GM18951 (cell line): ENCODE measurements around the gene MNAT1.
"Not testable (repeated sequence)": the region's sequence is repeated elsewhere in the genome, so short reads cannot be mapped to it uniquely, and the experiment has no call there.

Source experiments
- POLR2A ChIP-seq: IDR thresholded peaks from 4 replicates; pipeline ENCODE4 v1.6.1; 2011; ENCODE audit warnings: mild to moderate bottlenecking; ENCODE audit not compliant: insufficient read length, insufficient read depth; ENCODE audit errors: extremely low read depth
- in situ Hi-C: fragments of 300-500 bp; cut with MboI; formaldehyde crosslinking; loops from one replicate; pipeline ENCODE4 v1.12.0; 2022; ENCODE audit warnings: low sequenced_read_pairs, mixed read lengths, inconsistent platforms; ENCODE audit not compliant: unreplicated experiment

Gene MNAT1

DNA sequence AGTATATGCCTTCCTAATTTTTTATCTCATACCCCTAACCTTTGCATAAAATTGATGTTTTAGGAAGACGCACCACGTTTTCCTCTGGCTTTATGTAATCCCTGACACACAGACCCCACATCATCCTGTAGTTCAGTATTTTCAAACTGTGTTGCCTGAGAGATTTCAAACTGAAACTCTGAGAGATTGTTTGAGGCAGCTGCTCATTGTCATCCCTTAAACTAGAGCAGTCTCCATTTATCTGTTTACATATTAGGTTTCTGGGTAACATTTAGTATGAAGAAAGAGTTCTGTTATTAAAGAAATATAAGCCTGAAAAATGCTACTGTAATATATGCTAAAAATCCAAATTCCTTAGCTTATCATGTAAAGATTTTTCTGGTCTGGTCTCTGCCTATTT, 24.3 kb downstream of the MNAT1 start:
- TF ChIP-seq POLR2A, result no peak
- in situ Hi-C loops, result no loop called here

DNA sequence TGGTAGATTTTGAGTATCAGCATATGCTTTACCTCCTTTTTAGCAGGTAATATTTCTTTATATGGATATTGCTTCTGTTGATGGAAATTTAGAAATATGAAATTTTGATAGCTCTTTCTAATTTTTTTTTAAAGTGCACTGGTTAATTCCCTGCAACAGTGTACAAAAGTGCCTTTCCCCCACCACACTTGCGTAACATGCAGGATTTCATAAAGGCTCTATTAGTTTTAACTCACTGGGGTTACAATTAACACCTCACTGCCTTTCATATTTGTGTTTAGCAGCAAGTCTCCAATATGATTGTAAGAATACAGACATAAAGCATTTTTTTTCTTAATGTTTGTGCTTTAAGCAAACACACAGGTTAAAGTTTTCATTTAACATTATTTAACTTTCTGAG, 25.6 kb downstream of the MNAT1 start:
- in situ Hi-C loops, result no loop called here
- no peak for TF ChIP-seq POLR2A

DNA sequence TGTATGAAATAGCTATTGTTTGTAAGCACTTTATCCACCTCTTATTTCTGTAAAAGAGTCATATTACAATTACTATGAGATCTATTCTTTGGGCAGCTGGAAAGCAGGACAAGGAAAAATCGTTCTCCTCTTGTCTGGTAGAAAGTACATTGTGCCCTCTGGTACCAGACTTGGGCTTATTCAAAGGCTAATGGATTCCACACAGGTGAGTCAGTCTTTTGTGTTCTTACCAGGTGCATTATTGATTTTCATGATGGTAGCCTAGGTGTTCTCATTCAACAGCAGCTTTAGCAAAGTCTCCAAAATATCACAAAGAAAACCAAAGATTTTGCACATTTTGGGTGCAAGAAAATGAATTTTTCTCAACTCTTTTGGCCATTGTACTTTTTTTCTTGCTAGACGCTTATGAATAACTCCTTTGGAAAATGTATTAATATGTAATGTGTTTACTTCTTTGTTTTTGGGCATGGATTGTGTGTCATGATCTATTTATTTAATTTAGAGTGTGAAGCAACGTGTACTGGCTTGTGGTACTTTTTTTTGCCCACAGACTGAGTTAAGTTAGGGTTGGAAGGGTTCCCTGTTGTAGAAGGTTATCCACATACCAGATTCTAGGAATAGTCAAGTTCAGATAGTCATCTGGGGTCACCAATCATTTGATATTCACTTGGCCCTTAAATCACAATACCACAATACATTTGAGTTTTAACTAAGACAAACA, 26.2 kb downstream of the MNAT1 start:
- no peak for TF ChIP-seq POLR2A
- in situ Hi-C loops, result no loop called here

DNA sequence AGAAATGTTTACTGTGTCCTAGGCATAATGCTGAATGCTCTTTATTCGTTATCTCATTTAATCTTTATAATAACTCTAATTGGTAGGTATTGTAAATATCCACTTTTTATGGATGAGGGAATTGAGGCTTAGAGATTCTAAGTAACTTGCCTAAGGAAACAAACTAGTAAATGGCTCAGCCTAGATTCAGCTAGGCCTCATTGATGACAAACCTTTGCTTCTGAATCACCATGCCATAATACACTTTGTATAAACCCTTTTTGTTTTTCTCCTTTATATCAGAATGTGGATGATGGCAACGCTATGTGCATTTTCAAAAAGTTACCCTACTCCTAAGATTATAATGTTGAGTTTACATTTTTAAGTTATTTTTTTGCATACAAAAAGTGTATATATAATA, 34.0 kb downstream of the MNAT1 start:
- in situ Hi-C loops, result no loop called here
- no peak for TF ChIP-seq POLR2A

DNA sequence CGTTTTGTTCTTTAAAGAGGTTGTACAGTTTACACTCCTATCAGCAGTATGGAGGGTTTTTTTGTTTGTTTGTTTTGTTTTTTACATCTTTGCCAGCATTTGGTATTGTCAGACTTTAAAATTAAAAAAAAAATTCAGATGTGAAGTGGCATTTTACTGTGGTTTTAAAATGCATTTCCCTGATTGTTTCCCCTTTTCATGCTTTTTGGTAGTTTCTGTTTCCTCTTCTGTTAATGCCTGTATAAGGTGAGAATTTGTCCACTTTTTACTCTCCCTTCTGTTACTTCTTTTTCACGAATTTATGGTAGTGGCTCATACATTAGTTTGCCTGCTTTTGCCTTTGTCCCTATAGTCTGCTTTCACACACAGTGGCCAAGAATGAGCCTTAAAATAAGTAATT, 36.6 kb downstream of the MNAT1 start:
- in situ Hi-C loops, result no loop called here

DNA sequence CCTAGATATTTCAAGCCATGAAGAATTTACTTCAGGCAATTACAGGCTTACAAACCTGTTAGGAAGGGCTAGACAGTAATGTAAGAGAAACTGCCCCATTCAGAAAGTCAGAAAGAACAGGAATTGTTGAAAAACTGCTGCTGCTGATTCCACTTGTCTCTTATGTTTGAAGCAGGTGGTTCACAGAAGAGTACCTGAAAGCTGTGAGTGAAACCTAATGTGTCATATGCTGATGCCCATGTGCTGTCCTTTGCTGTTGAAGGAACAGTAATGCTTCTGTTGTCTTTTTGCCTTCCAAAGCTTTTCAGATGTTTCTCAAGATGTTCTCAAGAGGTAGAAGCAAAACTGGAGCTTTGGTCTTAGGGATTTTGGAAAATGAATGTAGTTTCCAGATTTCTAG, 39.0 kb downstream of the MNAT1 start:
- no peak for TF ChIP-seq POLR2A
- in situ Hi-C loops, result no loop called here

More for the DNA sequence above, 36.6 kb downstream of the MNAT1 start:
- no peak for TF ChIP-seq POLR2A

DNA sequence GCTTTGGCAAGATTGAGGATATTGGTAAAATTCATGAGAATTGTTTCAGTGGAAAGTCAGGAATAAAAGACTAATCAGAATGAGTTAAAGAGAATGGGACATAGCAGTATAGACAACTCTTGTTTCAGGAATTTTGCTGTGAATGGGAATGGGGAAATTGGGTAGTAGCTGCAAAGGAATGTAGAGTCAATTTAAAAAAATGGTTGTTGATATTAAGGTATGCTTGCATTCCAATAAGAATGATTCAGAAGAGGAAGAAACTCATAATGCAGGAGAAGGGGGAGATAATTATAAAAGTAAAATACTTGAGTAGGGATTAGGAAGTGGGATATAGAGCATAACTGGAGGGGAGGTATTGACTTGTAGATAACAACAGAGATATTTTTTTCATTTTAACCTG, 40.7 kb downstream of the MNAT1 start:
- in situ Hi-C loops, result no loop called here
- TF ChIP-seq POLR2A, result no peak

DNA sequence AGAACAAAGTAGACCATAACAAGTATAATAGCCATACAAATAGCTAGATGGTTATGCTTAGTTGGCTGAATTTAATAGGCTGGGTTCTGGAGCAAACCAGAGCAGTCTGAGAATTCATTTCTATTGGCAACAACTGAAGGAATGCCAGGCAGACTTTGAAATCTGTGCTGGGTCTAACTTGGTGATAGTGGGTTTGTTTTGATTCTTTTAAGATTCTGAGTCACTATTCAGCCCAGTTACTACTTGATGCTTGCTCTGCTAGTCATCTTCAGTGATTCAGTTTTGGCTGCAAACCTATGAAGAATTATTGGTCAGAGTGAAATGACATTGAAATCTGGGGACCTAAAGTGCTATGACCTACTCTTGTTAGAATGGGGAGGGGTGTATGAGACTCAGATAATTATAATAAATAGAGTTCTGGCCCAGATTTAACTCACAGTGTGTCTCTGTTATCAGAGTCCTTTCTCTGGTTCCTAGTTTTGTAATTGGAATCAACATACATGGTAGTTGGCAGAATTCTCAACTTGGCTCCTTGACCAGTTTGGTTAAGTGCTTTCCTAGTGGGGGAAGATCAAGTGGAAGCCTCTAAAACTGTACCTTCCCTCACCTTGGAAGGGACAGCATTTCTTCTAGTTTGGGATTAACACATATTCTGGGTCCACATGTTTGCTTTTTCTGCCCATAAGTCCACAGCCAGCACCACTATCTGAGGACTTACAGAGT, 43.5 kb downstream of the MNAT1 start:
- in situ Hi-C loops, result no loop called here
- no peak for TF ChIP-seq POLR2A

DNA sequence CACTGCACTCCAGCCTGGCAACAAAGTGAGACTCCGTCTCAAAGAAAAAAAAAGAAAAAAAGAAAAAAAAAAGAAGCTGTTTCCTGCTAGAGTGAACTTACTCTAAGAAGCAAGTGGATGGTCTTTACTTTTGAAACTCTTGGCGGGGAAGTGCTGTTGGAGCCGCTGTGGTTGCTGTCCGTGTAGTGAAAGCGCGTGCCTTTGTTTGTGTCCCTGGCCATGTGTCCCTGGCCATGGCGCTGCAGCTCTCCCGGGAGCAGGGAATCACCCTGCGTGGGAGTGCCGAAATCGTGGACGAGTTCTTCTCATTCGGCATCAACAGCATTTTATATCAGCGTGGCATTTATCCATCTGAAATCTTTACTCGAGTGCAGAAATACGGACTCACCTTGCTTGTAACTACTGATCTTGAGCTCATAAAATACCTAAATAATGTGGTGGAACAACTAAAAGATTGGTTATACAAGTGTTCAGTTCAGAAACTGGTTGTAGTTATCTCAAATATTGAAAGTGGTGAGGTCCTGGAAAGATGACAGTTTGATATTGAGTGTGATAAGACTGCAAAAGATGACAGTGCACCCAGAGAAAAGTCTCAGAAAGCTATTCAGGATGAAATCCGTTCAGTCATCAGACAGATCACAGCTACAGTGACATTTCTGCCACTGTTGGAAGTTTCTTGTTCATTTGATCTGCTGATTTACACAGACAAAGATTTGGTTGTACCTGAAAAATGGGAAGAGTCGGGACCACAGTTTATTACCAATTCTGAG, 45.4 kb downstream of the MNAT1 start:
- in situ Hi-C loops, result not testable (repeated sequence)

DNA sequence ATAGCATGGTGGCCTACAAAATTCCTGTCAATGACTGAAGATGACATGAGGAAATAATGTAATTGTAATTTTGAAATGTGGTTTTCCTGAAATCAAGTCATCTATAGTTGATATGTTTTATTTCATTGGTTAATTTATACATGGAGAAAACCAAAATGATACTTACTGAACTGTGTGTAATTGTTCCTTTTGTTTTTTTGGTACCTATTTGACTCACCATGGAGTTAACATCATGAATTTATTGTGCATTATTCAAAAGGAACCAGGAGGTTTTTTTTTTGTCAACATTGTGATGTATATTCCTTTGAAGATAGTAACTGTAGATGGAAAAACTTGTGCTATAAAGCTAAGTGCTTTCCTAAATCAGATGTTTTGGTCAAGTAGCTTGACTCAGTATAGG, 46.0 kb downstream of the MNAT1 start:
- in situ Hi-C loops, result not testable (repeated sequence)

DNA sequence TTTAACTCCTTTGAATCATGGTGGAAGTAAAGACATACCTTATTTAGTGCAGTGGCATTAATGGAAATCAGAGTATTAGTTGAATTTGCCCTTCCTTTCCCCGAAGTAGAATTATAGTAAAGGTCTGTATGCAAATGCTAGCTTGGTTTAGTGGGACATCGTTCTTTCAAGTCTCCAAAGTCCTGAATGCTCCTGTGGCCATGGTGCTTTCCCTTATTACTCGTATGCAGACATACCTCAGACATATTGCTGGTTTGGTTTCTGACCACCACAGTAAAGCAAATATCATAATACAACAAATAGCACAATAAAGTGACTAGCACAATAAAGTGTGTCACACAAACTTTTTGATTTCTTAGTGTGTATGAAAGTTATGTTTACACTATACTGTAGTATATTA, 52.3 kb downstream of the MNAT1 start:
- in situ Hi-C loops, result no loop called here
- TF ChIP-seq POLR2A, result no peak

DNA sequence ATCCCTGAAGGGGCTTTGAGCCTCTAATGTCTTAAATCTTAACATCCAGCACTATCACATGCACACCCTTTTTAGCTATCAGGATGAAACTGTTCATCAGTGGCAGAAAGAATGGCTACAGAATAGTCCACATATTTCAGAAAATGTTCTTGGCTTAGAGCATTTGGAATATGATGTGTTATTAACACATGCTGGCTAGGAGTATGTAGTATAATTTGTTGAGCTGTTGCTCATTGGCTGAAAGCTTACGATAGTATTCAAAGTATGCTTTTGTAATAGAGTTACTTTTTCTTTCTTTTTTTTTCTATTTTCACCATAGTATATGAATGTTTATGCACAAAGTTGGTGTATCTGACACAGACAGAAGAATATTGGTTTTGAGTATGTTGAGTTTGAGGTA, 55.1 kb downstream of the MNAT1 start:
- in situ Hi-C loops, result no loop called here
- TF ChIP-seq POLR2A, result no peak

DNA sequence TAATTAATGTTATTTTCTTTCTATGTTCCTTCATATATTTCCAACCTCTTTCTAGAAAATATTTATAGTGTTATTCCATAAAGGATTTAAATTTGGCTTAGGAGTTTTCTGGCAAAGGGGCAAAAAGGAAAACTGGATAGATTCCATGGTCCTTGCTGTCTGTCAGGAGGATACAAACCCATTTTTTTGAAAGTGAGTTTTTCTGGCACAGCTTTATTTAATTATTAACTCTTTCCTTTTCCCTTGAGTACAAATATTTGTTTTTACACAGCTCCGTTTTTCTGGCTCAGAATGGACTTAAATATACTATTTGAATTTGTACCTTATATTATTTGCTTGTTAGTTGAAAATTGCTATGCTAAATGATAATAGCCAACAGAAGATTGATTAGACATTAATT, 56.3 kb downstream of the MNAT1 start:
- in situ Hi-C loops, result no loop called here
- TF ChIP-seq POLR2A, result no peak

DNA sequence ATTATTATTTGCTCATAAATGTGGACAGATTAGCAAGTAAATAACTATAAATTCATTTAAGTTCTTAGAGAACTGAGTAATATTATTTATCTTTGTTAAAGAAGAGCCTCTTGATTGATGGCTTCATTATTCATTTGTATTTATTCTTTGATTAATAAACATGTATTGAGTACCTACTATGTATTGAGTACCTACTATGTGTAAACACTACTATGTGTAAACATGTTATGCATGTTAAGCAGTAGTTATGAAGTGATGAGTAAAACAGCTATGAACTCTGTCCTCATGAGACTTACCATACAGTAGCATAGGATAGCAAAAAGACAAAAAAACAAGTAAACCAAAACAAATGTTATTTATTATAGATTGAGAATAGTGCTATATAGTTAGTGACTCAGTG, 61.9 kb downstream of the MNAT1 start:
- TF ChIP-seq POLR2A, result no peak
- in situ Hi-C loops, result no loop called here
